GM08714 (cell line): ENCODE measurements around the gene MAST3.
"Not testable (repeated sequence)": the region's sequence is repeated elsewhere in the genome, so short reads cannot be mapped to it uniquely, and the experiment has no call there.

Source experiments
- H3K4me3 ChIP-seq: fragments of 200-500 bp; sonication (Bioruptor generic); 2 replicates; pipeline ENCODE4 v1.5.1; 2014; ENCODE audit warnings: mild to moderate bottlenecking, low read length, inconsistent platforms
- ZNF274 ChIP-seq: IDR thresholded peaks from 2 replicates; pipeline ENCODE4 v1.6.1; 2012; ENCODE audit warnings: mild to moderate bottlenecking, low read depth, low read length

The MAST3 gene

DNA sequence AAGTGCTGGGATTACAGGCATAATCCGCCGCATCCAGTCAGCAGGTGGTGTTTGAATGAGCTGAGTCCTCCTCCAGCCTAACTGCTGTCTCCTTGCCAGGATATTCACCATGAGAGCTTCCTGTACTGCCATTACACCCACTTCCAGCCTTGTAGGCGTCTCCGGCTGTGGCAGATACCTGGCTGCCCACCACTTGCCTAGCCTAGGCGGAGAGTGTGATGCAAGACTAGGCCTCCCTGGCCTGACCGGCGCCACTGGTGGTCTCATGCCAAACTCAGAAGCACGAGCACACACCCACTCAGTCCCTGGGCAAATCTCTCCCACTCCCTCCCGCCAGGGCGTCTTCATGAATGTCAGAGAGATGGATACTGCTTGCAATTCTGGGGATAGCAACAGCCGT lies 27.4 kb upstream of the MAST3 start:
- no peak overlapping the region for H3K4me3 ChIP-seq
- TF ChIP-seq ZNF274: no peak

DNA sequence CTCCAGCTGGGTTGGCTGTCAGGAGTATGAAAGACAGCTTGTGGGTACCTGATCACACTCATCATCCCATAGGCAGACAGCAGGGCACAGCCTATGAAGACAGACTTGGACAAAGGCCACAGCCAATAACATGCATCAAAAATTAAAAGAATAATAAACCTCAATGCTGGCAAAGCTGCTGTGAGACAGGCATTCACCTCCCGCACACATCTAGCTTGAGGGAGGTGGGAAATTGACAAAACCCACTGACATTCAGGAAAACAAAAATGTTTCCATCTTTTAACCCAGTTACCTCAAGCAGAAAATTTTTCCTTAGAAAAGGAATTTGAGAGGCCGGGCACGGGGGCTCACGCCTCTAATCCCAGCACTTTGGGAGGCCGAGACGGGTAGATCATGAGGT lies 25.2 kb upstream of the MAST3 start:
- TF ChIP-seq ZNF274: no peak
- no peak overlapping the region for H3K4me3 ChIP-seq

DNA sequence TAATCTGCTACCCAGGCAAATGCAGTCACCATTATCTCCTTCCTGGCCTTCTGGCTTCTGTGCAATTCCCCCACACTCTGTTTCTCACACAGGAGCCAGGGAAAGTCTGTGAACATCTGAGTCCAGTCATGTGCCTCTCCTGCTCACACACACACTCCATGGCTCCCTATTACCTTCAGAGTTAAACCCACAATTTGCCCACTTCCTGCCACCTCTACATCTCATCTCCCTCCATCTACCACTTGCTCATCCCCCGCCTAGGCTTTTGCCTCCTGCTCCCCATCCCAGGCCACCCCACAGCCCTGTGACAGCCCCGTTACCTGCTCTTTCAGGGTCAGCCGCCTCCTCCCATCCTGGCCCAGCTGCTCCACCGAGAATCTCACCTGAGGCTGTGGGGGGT lies 24.4 kb upstream of the MAST3 start:
- no peak for TF ChIP-seq ZNF274
- H3K4me3 ChIP-seq: no peak overlapping the region

DNA sequence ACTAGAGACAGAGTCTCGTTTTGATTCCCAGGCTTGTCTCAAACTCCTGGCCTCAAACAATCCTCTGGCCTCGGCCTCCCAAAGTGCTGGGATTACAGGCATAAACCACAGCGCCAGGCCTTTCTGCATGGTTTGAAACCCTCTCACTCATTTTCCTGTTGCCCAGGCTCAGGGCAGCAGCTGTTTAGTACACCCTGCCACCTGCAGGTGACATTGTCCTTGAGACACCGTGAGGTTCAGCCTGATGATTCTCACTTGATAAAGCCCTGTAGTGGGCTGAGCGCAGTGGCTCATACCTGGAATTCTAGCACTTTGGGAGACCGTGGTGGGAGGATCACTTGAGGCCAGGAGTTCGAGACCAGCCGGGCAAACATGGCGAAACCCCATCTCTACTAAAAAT lies 23.4 kb upstream of the MAST3 start:
- no peak overlapping the region for H3K4me3 ChIP-seq
- TF ChIP-seq ZNF274: no peak

DNA sequence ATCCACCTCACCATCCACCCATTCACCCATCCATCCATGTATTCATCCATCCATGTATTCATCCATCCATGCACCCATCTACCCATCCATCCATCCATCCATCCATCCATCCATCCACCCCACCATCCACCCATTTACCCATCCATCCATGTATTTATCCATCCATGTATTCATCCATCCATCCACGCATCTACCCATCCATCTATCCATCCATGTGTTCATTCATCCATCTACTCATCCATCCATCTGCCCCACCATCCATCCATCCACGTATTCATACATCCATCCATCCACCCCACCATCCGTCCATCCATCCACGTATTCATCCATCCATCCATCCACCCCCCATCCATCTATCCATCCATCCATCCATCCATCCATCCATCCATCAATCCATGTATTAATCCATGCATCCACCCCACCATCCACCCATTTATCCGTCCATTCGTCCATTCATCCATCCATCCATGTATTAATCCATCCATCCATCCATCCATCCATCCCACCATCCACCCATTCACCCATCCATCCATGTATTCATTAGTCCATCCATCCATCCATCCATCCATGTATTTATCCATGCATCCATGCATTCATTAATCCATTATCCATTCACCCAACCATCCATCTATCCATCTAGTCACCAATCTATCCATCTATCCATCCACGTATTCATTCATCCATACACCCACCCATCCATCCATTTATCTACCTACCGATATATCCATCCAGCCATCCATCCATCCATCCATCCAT lies 13.5 kb upstream of the MAST3 start:
- TF ChIP-seq ZNF274: no peak
- H3K4me3 ChIP-seq: no peak overlapping the region

DNA sequence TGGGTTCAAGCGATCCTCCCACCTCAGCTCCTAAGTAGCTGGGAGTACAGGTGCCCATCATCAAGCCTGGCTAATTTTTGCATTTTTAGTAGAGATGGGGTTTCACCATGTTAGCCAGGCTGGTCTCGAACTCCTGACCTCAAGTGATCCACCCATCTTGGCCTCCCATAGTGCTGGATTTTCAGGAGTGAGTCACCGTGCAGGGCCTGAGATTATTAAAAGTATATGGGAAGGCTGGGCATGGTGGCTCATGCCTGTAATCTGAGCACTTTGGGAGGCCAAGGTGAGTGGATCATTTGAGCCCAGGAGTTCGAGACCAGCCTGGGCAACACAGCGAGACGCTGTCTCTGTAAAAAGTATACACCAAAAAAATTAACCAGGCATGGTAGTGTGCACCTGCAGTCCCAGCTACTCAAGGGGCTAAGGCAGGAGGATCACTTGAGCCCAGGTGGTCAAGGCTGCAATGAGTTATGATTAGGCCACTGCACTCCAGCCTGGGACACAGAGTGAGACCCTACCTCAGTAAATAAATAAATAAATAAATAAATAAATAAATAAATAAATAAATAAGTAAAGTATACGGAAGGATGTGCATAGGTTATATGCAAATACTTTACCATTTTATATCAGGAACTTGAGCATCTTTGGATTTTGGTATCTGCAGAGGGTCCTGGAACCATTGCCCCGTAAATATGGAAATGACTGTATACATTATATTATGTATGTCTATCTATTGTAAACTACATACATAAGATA lies 11.7 kb upstream of the MAST3 start:
- no peak for TF ChIP-seq ZNF274
- H3K4me3 ChIP-seq: no peak overlapping the region

DNA sequence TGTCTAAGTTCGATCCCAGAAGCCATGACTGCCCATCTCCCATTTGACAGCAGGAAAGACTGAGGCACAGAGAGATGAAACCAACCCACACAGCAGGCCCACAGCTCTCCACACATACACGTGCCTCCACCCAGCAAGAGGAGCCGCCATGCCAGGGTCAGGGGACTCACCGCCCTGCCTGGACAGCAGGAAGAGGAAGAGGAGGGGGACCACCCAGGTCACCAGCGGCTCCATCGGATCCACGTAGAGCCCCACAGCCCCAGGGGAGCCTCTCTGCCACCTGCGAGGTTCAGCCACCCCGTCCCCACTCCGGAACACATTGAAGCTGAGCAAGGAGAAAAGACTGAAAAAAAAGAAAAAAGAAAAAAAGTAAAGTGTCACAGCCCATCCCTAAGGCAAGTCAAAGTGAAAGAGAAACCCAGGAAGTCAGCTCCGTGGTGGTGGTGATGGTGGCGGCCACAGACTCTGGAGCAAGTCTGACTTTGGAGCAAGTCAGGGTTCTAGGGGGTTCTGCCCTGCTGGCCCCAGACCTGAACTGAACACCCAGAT lies 10.9 kb upstream of the MAST3 start, which contains the start of gene IL12RB1:
IL12RB1 (minus strand) TSS at position 345 of the 549 bp plus-strand sequence; CDS start at position 234, 111 bp downstream.
- peak within 1 kb of the TSS; percentile 89; the same call in 1 of the 2 replicates for H3K4me3 ChIP-seq
- no peak for TF ChIP-seq ZNF274

DNA sequence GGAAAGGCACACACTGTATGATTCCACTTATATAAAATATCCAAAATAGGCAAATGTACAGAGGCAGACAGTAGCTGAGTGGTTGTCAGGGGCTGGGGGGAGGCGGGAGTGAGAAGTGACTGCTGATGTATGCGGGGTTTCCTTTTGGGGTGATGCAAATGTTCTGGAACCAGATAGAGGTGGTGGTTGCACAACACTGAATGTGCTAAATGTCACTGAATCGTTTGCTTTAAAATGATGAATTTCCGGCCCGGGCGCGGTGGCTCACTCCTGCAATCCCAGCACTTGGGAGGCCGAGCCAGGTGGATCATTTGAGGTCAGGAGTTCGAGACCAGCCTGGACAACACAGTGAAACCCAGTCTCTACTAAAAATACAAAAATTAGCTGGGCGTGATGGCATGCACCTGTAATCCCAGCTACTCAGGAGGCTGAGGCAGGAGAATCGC lies 8.5 kb upstream of the MAST3 start:
- H3K4me3 ChIP-seq: not testable (repeated sequence)

DNA sequence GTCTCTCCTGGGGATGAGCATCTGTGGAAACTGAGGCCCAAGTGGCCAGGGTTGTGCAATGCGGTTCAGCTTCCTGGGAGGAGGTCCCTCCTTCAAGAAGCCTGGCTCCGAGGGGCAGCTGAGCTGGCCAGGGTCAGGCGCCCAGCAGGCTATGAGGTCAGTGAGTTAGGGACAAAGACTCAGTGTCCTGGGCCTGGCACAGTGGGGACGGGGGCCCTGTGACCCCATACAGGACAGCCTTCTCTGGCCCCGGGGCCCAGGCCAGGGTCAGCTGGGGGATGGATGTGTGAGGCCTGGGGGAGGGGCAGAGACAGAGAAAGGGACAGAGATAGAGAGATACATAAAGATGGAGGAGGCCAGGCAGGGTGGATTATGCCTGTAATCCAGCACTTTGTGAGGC lies 7.9 kb upstream of the MAST3 start:
- H3K4me3 ChIP-seq: no peak overlapping the region; the same call in 1 of the 2 replicates
- TF ChIP-seq ZNF274: no peak

DNA sequence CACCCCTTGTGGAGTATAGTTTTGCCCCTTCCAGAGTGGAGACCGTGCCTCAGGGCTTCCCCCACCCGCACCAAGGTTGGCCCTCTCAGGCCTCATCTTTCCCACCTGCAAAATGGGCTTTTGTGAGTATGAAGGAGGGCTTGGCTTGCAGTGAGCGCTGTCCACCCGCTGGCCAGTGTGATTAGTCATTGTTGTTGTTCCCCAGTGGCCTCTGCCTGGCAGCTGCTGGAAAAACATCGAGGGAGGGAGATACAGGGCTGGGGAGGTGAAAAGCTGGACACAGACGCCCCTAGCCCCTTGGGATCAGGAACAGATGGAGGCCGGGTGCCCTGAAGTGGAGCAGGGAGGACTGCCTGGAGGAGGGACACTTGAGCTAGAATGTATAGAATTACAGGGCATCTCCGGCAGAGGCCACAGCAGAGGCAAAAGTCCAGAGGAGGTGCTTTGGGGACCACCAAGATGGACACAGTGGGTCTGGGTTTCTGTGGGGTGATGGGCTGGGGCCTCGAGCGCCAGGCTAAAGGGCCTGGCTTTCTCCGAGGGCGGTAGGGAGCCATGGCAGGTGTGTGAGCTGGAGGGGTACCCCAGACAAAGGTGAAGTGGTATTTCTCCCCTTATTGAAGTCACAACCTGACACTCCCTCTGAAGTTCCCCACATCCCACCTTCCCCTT lies 6.9 kb upstream of the MAST3 start:
- H3K4me3 ChIP-seq: no peak overlapping the region
- TF ChIP-seq ZNF274: no peak

DNA sequence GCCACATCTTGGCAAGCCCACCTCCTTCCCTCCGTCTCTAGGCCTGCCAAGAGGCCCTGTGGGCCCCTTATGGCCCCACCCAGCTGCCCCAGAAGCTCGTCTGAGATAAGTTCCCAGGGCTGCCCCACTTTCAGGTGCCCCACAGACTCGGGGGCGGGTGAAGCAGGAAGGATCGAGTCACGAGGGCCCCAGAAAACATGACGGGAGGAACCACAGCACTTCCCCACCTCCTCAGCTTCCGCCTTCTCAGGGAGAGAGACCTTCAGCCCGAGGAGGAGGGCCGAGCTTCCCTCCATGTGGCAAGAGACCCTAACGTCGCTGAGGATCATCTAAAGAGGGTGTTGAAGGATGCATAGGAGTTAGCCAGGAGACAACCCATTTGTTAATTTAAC lies 6.4 kb upstream of the MAST3 start:
- TF ChIP-seq ZNF274: no peak
- no peak overlapping the region for H3K4me3 ChIP-seq

DNA sequence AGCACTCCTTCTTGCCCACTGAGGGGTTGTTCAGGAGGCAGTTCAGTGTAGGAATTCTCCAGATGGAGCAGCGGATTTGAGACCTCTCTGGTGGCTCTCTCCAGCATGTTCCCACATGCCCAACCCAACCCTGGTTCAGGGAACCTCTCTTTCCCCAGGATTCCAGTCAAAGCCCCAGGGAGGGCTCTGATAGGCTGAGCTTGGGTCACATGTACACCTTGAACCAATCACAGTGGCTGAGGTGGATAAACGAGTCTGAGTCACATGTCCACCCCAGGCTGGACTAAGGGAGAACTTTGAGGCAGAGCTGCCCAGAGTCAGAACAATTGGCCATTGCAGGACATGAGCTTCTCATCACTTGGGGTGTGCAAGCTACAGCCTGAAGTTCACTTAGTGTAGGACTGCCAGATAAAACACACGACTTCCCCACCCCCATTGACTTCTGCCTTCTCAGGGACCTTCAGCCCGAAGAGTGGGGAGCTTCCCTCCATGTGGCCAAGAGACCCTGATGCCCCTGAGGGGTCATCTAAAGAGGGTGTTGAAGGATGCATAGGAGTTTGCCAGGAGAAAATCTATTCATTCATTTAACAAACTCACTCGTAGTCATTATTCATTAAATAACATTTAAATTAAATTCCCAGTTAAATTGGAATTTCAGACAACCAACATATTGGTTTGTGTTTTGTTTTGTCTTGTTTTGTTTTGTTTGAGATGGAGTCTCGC lies 4.0 kb upstream of the MAST3 start:
- no peak overlapping the region for H3K4me3 ChIP-seq
- no peak for TF ChIP-seq ZNF274

DNA sequence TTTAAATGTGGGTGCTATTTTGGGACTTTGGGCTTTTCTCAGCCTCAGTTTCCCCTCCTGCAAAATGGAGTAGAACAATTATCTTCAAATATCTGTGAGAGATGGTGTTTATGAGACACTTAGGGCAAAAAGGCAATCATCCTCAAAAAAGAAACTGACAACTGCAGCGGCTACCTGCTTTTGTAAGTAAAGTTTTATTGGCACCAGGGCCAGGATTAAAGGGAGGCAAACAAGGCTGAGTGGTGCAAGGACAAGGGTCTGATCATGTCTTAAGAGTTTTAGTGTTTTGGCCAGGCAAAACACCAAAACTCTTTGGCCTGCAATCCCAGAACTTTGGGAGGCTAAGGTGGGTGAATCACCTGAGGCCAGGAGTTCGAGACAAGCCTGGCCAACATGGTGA lies 1.3 kb upstream of the MAST3 start:
- TF ChIP-seq ZNF274: no peak
- no peak overlapping the region for H3K4me3 ChIP-seq

DNA sequence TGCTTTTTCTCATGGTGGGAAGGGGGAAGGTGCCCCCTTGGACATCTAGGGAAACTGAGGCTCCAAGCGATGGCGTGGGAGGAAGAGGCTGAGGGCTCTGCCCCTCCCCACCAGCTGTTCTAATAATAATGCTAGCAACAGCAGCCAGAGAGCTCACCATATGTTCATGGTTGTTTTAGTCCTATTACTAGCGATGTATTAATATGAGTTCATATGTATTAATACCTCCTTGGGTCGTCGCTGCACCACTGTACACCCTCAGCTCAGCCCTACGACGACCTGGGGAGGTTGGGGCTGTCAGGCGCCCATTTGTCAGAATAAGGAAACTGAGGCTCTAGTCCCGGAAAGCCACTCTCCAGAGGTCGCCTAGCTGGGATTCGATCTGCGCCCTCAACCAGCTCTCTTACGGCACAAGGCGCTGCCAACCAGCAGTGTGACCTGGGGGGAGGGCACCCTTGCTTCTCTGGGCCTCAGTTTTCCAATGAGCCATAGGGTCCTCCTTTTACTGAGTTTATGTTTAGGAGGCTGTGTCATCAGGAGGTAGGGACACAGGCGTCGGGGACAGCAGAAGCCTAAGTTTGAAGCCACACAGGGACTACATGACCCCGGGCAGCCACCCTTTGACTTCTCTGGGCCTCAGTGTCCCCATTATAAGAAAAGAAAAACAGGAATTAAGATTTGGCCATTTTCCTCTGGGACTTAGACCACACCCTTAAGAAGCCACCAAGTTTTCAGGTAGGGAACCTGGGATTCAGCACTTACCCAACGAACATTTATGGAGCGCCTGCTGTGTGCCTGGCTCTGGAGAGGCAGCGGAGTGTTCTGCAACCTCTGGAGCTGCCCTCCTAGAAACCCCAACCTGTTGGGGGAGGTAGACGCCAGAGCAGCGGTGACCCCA lies 664 bp downstream of the MAST3 start:
- TF ChIP-seq ZNF274: no peak
- peak overlapping the region; percentile 98 for H3K4me3 ChIP-seq
